WI38 (cell line): Measurements from ENCODE around the gene ELMO1.

Source experiments
- H3K4me3 ChIP-seq: 2 replicates; pipeline ENCODE4 v1.5.1; 2011; ENCODE audit warnings: low read depth, mild to moderate bottlenecking, control low read depth, low read length
- TF ChIP-seq, protein P1 (sequence below): IDR thresholded peaks from 2 replicates; pipeline ENCODE4 v1.5.1; 2012; ENCODE audit warnings: low read depth, mild to moderate bottlenecking, control low read depth, low read length

ELMO1 gene

DNA sequence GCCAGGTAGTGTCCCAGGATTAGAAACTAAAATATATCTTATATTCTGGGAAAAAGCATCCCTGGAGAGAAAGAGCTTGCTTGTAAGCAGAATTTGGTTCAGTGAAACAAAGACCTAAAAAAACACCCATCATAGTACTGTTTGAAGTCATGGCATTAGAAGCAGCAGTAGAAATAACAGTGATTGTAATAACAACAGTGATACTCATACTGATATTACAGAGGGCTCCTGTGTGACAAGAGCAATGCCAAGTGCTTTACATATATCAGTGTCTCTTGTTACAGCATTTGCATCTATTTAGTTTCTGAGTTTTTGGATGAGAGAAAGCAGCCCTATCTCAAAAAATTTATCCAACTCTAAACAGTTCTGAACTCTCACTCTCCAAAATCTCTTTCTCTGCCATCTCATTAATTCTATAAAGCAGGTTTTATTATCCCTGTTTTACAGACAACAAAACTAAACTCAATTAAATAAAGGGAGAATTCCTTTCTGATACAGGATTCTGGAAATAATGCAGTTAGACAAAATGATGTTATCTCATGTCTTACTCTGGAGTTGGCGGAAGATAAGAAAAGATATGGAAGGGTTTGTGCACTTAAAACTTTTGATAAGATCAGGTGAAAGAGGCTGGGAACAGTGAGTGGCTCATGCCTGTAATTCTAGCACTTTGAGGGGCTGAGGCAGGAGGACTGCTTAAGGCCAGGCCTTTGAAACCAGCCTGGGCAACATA, 577.9 kb downstream of the ELMO1 start:
- TF ChIP-seq, protein P1, sequence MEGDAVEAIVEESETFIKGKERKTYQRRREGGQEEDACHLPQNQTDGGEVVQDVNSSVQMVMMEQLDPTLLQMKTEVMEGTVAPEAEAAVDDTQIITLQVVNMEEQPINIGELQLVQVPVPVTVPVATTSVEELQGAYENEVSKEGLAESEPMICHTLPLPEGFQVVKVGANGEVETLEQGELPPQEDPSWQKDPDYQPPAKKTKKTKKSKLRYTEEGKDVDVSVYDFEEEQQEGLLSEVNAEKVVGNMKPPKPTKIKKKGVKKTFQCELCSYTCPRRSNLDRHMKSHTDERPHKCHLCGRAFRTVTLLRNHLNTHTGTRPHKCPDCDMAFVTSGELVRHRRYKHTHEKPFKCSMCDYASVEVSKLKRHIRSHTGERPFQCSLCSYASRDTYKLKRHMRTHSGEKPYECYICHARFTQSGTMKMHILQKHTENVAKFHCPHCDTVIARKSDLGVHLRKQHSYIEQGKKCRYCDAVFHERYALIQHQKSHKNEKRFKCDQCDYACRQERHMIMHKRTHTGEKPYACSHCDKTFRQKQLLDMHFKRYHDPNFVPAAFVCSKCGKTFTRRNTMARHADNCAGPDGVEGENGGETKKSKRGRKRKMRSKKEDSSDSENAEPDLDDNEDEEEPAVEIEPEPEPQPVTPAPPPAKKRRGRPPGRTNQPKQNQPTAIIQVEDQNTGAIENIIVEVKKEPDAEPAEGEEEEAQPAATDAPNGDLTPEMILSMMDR = no peak

DNA sequence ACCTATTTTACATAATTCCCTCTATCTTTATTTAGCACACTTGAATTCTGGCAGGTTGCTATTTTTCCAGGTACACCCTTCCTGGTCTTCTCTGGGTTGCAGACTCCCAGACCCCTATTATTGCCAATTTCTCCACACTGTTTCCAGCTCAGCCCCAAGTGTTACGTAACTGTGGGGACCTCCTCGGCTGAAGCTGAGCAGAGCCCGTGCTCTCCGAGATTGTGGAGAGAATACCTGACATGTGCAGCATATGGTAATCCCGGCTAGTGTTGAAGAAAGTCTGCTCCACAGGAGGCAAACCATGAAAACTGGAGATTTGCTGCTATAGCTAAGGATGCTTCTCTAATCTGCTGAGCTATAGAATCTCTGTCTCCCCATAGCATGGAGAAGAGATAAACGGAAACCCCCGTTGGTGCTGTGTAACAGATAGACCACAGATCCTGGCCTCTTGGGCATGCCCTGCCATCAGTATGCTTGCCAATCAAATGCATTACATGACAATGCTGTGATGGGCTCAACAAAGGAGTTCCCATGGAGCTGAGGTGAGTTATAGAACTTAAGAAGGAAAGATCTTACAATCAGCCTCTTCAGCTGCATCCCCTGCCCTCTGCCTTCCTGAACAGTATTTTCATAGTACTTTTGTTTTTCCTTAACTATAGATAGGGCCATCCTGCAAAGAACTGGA, 579.8 kb downstream of the ELMO1 start:
- H3K4me3 ChIP-seq = no peak overlapping the region
- TF ChIP-seq, protein P1 = no peak

More for the DNA sequence above, 577.9 kb downstream of the ELMO1 start:
- H3K4me3 ChIP-seq = no peak overlapping the region

DNA sequence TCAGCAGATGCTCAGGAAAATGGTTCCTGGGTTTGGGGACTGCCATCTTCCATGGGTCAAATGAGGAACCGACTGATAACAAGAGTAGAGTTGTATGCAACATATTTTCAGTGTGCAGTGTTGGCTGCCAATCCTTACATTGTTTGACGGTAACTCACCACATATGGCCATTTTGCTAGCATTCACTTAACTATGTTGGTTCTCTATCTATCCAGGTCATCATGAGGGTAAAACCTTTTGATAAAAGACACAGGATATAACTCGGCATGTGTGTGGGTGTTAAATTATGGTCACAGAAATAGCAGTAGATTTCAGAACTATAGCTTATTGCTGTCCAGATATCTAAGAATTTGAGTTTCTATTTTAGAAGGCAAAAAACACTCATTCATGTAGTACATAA, 583.6 kb downstream of the ELMO1 start:
- TF ChIP-seq, protein P1 = no peak
- H3K4me3 ChIP-seq = no peak overlapping the region

DNA sequence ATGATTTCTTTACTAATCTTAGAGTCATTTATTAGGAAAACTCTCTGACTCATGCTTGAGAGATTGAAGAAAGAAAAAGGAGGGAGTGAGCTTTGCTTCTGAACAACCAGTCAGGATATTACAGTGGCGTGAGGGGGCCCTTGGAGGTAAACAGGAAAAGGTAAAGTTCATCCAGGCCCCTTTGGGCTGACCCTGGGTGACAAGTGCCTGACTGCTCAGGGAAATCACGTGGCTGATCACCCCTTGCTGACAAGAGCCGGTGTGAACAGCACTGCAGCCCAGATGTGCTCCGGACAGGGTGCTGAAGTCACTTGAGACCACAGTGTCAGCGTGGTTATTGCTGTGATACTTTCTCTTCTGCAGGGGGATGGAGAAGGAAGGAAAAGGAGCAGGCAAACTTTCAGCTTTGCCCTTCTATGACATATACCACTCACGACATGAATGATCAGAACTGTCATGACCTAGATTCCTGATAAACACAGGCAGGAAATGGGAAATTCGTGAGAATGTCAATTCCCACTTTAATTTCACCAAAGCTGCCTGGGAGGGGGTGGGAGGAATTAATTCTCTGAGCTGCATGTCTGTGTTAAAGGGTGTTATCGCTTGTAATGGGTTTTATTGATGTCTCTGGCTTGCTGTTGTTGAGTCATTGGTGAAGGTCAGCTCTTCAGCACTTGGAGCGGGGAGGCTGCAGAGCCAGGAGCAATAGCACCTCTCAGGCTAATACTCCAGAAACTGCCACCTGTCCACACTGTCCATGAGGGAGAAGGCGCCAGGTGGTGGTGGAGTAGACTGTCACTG, 584.6 kb downstream of the ELMO1 start:
- H3K4me3 ChIP-seq = no peak overlapping the region
- TF ChIP-seq, protein P1 = no peak

DNA sequence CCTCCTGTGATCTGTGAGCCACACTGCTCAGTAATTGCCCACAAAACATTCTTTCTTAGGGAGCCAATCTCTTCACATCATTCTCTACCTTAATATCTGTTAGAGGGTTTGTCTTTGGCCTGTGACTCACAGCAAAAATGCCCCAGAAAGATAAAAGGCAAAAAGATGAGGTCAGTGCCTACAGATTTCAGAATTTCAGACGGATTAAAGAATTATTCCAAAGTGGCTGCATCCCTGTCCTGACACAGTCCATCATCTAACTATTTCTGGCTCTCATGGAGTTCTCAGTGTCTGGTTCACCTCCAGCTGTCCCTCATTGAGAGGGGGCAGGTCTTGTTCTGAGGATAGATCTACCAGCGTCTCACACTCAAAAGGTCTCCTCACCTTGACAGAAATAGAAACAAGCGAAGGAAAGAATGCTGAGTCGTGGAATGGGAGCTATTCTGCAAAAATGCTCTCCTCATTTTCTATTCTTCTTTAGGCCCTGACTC, 585.8 kb downstream of the ELMO1 start:
- TF ChIP-seq, protein P1 = no peak

DNA sequence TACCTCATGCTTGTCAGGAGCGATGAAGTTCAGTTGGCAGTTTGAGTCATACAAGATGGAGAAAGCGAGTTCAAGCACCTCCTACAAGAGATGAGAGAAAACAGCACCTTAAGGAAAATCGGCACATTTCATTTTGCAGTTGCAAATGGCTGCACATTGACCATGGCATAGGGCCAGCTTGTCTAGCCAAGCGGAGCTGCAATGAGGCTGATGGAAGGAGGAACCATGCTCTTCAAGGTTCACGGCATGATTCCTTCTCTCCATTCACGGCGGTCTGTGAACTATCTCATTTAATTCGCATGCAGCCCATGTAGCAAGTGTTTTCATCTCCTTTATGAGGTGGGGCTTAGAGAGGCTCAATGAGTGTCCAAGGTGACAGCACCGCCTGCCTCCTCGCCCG, 587.0 kb downstream of the ELMO1 start:
- no peak overlapping the region for H3K4me3 ChIP-seq
- TF ChIP-seq, protein P1 = no peak

More for the DNA sequence above, 585.8 kb downstream of the ELMO1 start:
- H3K4me3 ChIP-seq = no peak overlapping the region
